Neural crest cell (in vitro differentiated cells): ENCODE measurements around the gene TPO. TPM values are rescaled to one million over a fixed set of nuclear protein-coding genes. Genes with fewer than 3 reads are reported as not detected.

Experiments
- DNase-seq: peaks from one replicate; pipeline ENCODE4 v3.0.0; 2021; ENCODE audit warnings: low read depth, mixed read lengths, low spot score
- H3K27ac Mint-ChIP-seq: one replicate; pipeline ENCODE4 v1.8.0; 2021; ENCODE audit warnings: mild to moderate bottlenecking, mixed read lengths; ENCODE audit not compliant: unreplicated experiment
- H3K27me3 Mint-ChIP-seq: 2 replicates; pipeline ENCODE4 v1.8.0; 2021; ENCODE audit warnings: low read depth, mild to moderate bottlenecking, mixed read lengths
- H3K36me3 Mint-ChIP-seq: 2 replicates; pipeline ENCODE4 v1.8.0; 2021; ENCODE audit warnings: low read depth, mild to moderate bottlenecking, mixed read lengths
- H3K4me1 Mint-ChIP-seq: 2 replicates; pipeline ENCODE4 v1.8.0; 2021; ENCODE audit warnings: mixed read lengths
- H3K4me3 Mint-ChIP-seq: one replicate; pipeline ENCODE4 v1.8.0; 2021; ENCODE audit warnings: mild to moderate bottlenecking, mixed read lengths
- H3K9me3 Mint-ChIP-seq: 2 replicates; pipeline ENCODE4 v1.8.0; 2021; ENCODE audit warnings: mixed read lengths
- CTCF ChIP-seq: fragments of 200-600 bp; sonication (generic); conservative IDR thresholded peaks from 2 replicates; pipeline ENCODE4 v1.5.0; 2021; ENCODE audit warnings: antibody characterized with exemption, mild to moderate bottlenecking
- total RNA-seq: library from RNA; stranded (reverse); gene quantifications from 2 replicates; pipeline ENCODE4 v1.2.1, GENCODE V29; 2021

The TPO gene
- total RNA-seq, 1 donor from 2014 or later: not detected

- no peaks in the 10 kb centered on the region for H3K4me1 Mint-ChIP-seq
- no peaks in the 10 kb centered on the region for H3K27me3 Mint-ChIP-seq
- no peaks in the 10 kb centered on the region for H3K36me3 Mint-ChIP-seq
- TF ChIP-seq CTCF: no peak
- H3K4me3 Mint-ChIP-seq: no peak overlapping the region
- no peak for DNase-seq
- no peak overlapping the region for H3K27ac Mint-ChIP-seq
- H3K9me3 Mint-ChIP-seq: no peaks in the 10 kb centered on the region
These were observed 18.7 kb downstream of the TPO start for GRCh38 chr2:1431886-1432400.

- no peak overlapping the region for H3K4me3 Mint-ChIP-seq
- no peak for DNase-seq
These were observed 19.5 kb downstream of the TPO start for GRCh38 chr2:1432726-1433125.

GRCh38 chr2:1436369-1436768, 23.1 kb downstream of the TPO start:
- H3K27ac Mint-ChIP-seq: no peak overlapping the region
- H3K36me3 Mint-ChIP-seq: no peaks in the 10 kb centered on the region
- H3K4me1 Mint-ChIP-seq: peaks cover 5% of the 10 kb centered on the region
- no peaks in the 10 kb centered on the region for H3K27me3 Mint-ChIP-seq
- no peaks in the 10 kb centered on the region for H3K9me3 Mint-ChIP-seq
- no peak overlapping the region for H3K4me3 Mint-ChIP-seq
- TF ChIP-seq CTCF: no peak
- DNase-seq: no peak

More at GRCh38 chr2:1432726-1433125, 19.5 kb downstream of the TPO start:
- no peaks in the 10 kb centered on the region for H3K9me3 Mint-ChIP-seq
- no peak for TF ChIP-seq CTCF
- no peak overlapping the region for H3K27ac Mint-ChIP-seq
- H3K36me3 Mint-ChIP-seq: no peaks in the 10 kb centered on the region
- no peaks in the 10 kb centered on the region for H3K27me3 Mint-ChIP-seq
- no peaks in the 10 kb centered on the region for H3K4me1 Mint-ChIP-seq

- peaks cover 5% of the 10 kb centered on the region for H3K4me1 Mint-ChIP-seq
- H3K27me3 Mint-ChIP-seq: no peaks in the 10 kb centered on the region
- TF ChIP-seq CTCF: no peak
- no peak overlapping the region for H3K4me3 Mint-ChIP-seq
- no peak for DNase-seq
- H3K36me3 Mint-ChIP-seq: no peaks in the 10 kb centered on the region
- peaks cover 2% of the 10 kb centered on the region for H3K9me3 Mint-ChIP-seq
- H3K27ac Mint-ChIP-seq: peak overlapping the region; percentile 24
These were observed 23.8 kb downstream of the TPO start for GRCh38 chr2:1437101-1437500.

GRCh38 chr2:1437537-1437936, 24.3 kb downstream of the TPO start:
- Mint-ChIP-seq H3K4me1 (peaks cover 5% of the 10 kb centered on the region), H3K27ac (no peak overlapping the region), H3K9me3 (peaks cover 3% of the 10 kb centered on the region), H3K4me3 (no peak overlapping the region), H3K27me3 (no peaks in the 10 kb centered on the region), H3K36me3 (no peaks in the 10 kb centered on the region)
- DNase-seq: no peak
- TF ChIP-seq CTCF: no peak
